ENCODE results near the gene KCNJ14.

DNA sequence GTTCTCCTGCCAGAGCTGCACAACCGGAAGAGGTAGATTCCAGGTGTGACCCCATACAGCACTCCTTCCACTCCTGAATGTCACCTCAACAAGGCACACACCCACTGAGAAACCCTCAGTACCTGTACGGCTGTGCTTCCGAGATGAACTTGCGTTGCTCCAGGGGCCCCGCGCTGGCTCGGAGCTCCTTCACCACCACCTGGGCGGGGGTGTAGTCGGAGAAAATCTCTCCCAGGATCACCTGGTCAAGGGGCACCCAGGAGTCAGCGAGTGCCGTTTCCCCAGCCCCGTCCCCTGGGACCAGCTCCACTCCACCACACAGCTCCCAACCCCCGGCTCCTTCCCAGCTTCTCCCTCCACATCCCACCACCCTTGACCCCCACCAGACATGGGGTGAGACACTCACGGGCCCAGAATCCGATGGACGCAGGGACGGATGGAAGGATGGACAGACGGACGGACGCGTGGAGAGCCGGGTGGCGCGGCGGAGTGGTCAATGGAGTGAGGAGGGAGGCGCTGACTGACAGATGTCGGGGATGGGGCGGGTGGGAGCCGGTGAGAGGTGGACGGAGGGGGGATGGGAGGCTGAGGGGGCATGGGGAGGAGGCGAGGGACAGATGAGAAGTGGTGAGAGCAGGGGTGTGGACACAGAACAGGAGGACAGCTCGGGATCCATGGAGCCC is 53.5 kb downstream of the KCNJ14 start:
- TF ChIP-seq, protein P1, sequence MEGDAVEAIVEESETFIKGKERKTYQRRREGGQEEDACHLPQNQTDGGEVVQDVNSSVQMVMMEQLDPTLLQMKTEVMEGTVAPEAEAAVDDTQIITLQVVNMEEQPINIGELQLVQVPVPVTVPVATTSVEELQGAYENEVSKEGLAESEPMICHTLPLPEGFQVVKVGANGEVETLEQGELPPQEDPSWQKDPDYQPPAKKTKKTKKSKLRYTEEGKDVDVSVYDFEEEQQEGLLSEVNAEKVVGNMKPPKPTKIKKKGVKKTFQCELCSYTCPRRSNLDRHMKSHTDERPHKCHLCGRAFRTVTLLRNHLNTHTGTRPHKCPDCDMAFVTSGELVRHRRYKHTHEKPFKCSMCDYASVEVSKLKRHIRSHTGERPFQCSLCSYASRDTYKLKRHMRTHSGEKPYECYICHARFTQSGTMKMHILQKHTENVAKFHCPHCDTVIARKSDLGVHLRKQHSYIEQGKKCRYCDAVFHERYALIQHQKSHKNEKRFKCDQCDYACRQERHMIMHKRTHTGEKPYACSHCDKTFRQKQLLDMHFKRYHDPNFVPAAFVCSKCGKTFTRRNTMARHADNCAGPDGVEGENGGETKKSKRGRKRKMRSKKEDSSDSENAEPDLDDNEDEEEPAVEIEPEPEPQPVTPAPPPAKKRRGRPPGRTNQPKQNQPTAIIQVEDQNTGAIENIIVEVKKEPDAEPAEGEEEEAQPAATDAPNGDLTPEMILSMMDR (IDR thresholded peaks at IDR 0.05) = no peak
- TF ChIP-seq POLR2A (IDR thresholded peaks at IDR 0.05) = no peak
- TF ChIP-seq POLR2AphosphoS5 (IDR thresholded peaks at IDR 0.05) = no peak
